ENCODE measurements around the gene RAPGEF4. TPM values are rescaled to one million over a fixed set of nuclear protein-coding genes. Genes with fewer than 3 reads are reported as not detected.
"Not testable (repeated sequence)": the region's sequence is repeated elsewhere in the genome, so short reads cannot be mapped to it uniquely, and the experiment has no call there.

RAPGEF4 gene
- total RNA-seq, 1 donor = 0.36 TPM

DNA sequence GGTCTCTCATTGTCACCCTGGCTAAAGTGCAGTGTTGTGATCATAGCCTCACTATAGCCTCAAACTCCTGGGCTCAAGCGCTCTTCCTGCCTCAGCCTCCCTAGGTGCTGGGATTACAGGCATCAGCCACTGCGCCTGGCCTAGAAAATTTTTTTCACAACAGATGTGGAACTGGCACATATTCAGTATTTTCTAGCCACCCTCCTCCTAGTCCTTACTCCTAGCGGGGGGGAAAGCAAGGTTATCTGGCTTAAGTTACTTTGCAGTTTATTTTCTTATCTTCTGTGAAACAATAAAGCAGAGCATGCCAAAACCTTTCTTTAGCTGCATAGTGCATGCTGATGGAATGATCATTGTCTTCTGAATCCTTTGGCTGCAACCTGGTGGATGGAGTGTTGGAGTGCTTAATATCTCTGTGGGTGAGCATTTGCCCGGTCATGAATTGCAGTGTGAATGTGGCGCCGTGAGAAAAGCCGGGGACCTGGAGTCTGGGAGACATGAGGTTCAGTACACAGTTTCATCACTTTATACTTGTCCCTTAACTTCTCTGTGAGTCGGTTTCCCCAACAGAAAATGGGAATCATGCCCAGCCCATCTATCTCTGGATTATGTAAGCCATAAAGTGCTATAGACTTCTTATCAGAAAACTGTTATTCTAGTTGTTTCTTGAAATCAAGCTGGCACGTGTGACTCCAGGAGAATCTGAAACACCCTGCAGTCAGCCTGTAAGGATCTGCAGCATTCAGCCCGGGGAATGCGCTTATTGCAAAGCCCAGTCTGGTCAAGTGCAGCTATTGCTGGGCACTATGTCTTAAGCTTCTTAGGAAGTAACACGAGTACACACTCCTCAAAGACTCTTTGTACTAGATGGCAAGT is 301.8 kb downstream of the RAPGEF4 start:
- Histone ChIP-seq H4K20me1 (ENCODE audit: insufficient read depth, low read length) (no peaks in the 10 kb centered on the region), H3K36me3 (ENCODE audit: insufficient read depth, low read length) (no peaks in the 10 kb centered on the region), H3K27ac (ENCODE audit: low read depth, low read length) (no peak overlapping the region), H3K79me2 (ENCODE audit: insufficient read depth, low read length) (no peaks in the 10 kb centered on the region), H3K4me3 (ENCODE audit: insufficient read depth, low read length) (no peak overlapping the region), H3K9me3 (ENCODE audit: low read depth, low read length) (no peaks in the 10 kb centered on the region), H3K4me2 (ENCODE audit: insufficient read depth, low read length) (no peak overlapping the region), H3K4me1 (ENCODE audit: insufficient read depth, low read length) (no peaks in the 10 kb centered on the region), H2AFZ (ENCODE audit: low read length) (no peak overlapping the region), H3K27me3 (ENCODE audit: insufficient read depth, low read length) (no peaks in the 10 kb centered on the region)
- no peak for TF ChIP-seq CTCF (IDR thresholded peaks at IDR 0.05; ENCODE audit: extremely low read depth, low read depth, low read length)
- no peak for DNase-seq (ENCODE audit: insufficient read length, low spot score, missing footprints)

GRCh38 chr2:173038257-173038656 is 302.6 kb downstream of the RAPGEF4 start:
- not testable (repeated sequence) for H3K4me1 ChIP-seq (ENCODE audit: insufficient read depth, low read length)

DNA sequence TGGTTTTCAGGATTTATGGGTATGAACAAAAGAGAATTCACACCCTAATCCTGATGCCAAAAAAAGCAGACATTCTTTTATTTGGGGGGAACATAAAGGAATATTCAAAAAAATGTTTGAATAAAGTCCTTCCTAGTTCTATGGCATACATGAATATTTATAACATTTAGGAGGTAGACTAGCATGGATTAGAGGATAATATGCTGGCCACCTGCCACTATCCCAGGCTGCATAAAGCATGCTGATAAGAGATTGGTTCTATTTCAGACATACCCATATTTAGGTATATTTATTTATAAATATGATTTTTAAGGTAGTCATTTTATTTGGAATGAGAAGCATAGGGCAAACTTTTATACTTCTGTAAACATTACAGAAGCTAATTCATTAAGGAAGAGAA is 305.1 kb downstream of the RAPGEF4 start:
- Histone ChIP-seq H4K20me1 (ENCODE audit: insufficient read depth, low read length) (no peaks in the 10 kb centered on the region), H3K4me3 (ENCODE audit: insufficient read depth, low read length) (no peak overlapping the region), H2AFZ (ENCODE audit: low read length) (no peak overlapping the region), H3K4me2 (ENCODE audit: insufficient read depth, low read length) (no peak overlapping the region), H3K36me3 (ENCODE audit: insufficient read depth, low read length) (no peaks in the 10 kb centered on the region), H3K27me3 (ENCODE audit: insufficient read depth, low read length) (no peaks in the 10 kb centered on the region), H3K4me1 (ENCODE audit: insufficient read depth, low read length) (no peaks in the 10 kb centered on the region), H3K27ac (ENCODE audit: low read depth, low read length) (no peak overlapping the region), H3K79me2 (ENCODE audit: insufficient read depth, low read length) (no peaks in the 10 kb centered on the region), H3K9me3 (ENCODE audit: low read depth, low read length) (no peaks in the 10 kb centered on the region)
- no peak for TF ChIP-seq CTCF (IDR thresholded peaks at IDR 0.05; ENCODE audit: extremely low read depth, low read depth, low read length)
- no peak for DNase-seq (ENCODE audit: insufficient read length, low spot score, missing footprints)

More at GRCh38 chr2:173038257-173038656, 302.6 kb downstream of the RAPGEF4 start:
- not testable (repeated sequence) for H3K36me3 ChIP-seq (ENCODE audit: insufficient read depth, low read length); DNase-seq (ENCODE audit: insufficient read length, low spot score, missing footprints); H4K20me1 ChIP-seq (ENCODE audit: insufficient read depth, low read length); H3K27me3 ChIP-seq (ENCODE audit: insufficient read depth, low read length); H2AFZ ChIP-seq (ENCODE audit: low read length); H3K79me2 ChIP-seq (ENCODE audit: insufficient read depth, low read length); H3K4me2 ChIP-seq (ENCODE audit: insufficient read depth, low read length); H3K4me3 ChIP-seq (ENCODE audit: insufficient read depth, low read length); H3K27ac ChIP-seq (ENCODE audit: low read depth, low read length); H3K9me3 ChIP-seq (ENCODE audit: low read depth, low read length)

- Histone ChIP-seq H3K9me3 (ENCODE audit: low read depth, low read length) (no peaks in the 10 kb centered on the region), H3K36me3 (ENCODE audit: insufficient read depth, low read length) (no peaks in the 10 kb centered on the region), H3K4me1 (ENCODE audit: insufficient read depth, low read length) (peaks cover 7% of the 10 kb centered on the region), H3K4me2 (ENCODE audit: insufficient read depth, low read length) (no peak overlapping the region), H3K27ac (ENCODE audit: low read depth, low read length) (no peak overlapping the region), H2AFZ (ENCODE audit: low read length) (no peak overlapping the region), H3K27me3 (ENCODE audit: insufficient read depth, low read length) (no peaks in the 10 kb centered on the region), H4K20me1 (ENCODE audit: insufficient read depth, low read length) (no peaks in the 10 kb centered on the region), H3K79me2 (ENCODE audit: insufficient read depth, low read length) (no peaks in the 10 kb centered on the region), H3K4me3 (ENCODE audit: insufficient read depth, low read length) (no peak overlapping the region)
- no peak for DNase-seq (ENCODE audit: insufficient read length, low spot score, missing footprints)
- no peak for TF ChIP-seq CTCF (IDR thresholded peaks at IDR 0.05; ENCODE audit: extremely low read depth, low read depth, low read length)
Observed at GRCh38 chr2:173043476-173043875, 307.8 kb downstream of the RAPGEF4 start.
